Measurements from ENCODE around the gene WAS.
"Not testable (repeated sequence)": the region's sequence is repeated elsewhere in the genome, so short reads cannot be mapped to it uniquely, and the experiment has no call there.

WAS gene

GRCh38 chrX:48683411-48683982 lies at the start of gene WAS:
WAS (plus strand) TSS chrX:48683799; CDS start chrX:48683854, 55 bp downstream.
- DNase-seq = no peak

DNA sequence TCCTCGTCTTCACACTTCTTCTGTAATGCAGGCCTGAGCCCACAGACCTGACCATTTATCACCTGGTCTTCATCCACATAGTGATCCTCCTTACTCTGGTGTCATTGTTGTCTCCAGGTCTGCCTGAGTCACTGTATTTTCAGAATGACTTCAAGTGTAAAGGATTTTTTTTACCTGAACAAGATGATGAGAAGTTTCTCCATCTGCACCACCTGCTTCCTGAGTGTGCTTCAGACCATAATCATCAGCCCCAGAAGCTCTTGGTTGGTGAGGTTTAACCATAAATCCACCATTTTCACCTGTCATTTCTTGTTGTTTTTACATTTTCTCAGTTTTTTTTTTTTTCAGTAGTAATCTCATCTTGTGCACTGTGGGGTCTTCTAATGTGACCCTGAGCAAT lies 47.3 kb upstream of the WAS start:
- DNase-seq = no peak

DNA sequence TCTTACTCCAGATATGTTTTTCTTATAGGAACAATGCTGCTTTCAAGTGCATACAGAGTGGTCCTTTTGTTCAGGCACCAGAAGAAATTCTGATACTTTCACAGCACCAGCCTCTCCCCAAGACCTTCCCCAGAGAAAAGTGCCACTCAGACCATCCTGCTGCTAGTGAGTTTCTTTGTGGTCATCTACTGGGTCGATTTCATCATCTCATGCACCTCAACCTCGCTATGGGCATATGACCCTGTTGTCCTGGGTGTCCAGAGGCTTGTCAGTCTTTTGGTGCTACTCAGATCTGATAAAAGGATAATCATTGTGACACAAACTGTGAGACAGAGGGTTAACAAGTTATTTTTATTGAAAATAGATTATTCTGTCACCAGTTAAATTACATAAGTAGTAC lies 46.8 kb upstream of the WAS start:
- no peak for DNase-seq

DNA sequence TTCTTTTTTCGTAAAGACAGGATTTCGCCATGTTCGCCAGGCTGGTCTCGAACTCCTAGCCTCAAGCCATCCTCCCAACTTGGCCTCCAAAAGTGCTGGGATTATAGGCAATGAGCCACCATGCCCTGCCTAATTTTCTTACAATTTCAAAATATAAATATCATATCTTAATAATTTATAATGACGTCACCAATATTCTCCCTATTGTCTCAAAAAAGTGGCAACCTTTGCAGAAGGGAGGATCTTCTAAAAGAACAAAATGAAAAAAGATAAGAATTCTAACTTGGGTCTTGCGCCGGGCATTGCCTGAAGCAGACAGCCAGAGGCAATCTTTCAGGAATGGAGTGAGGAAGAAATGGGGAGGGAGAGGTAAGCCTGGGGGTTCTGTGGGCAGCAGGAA lies 37.9 kb upstream of the WAS start:
- DNase-seq = no peak

GRCh38 chrX:48648336-48648751 lies 35.3 kb upstream of the WAS start:
- DNase-seq = no peak

DNA sequence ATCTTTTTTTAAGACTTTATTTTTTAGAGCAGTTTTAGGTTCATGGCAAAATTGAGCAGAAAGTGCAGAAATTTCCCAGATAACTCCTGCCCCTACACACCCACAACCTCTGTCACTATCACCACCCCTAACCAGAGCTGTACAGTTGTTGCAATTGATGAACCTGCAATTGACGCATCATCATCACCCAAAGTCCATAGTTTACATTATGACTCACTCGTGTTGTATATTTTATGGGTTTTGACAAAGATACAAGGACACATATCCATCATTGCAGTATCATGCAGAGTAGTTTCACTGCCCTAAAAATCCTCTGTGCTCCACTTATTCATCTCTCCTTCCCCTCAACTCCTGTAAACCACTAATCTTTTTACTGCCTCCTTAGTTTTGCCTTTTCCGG lies 34.5 kb upstream of the WAS start:
- DNase-seq = no peak

- not testable (repeated sequence) for DNase-seq
Measured at GRCh38 chrX:48652055-48652579, 31.5 kb upstream of the WAS start.

GRCh38 chrX:48654746-48655145 lies 28.9 kb upstream of the WAS start:
- DNase-seq = not testable (repeated sequence)

- not testable (repeated sequence) for DNase-seq
Measured at GRCh38 chrX:48659686-48660085, 23.9 kb upstream of the WAS start.

DNA sequence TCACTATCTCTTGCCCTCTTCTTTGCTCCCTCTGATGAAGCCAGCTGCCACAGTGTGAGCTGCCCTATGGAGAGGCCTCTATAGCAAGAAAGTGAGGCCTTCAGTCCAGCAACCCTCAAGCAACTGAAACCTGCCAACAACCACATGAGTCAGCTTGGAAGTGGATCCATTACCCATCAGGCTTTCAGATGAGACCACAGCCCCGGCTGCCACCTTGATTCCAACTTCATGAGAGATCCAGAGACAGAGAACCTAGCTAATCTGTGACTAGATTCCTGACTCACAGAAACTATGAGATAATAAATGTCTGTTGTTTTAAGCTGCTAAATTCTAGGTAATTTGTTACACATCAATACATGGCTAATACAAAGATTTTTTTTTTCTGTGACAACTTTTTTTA lies 20.4 kb upstream of the WAS start:
- no peak for DNase-seq

GRCh38 chrX:48664156-48664555 lies 19.4 kb upstream of the WAS start:
- DNase-seq = no peak

DNA sequence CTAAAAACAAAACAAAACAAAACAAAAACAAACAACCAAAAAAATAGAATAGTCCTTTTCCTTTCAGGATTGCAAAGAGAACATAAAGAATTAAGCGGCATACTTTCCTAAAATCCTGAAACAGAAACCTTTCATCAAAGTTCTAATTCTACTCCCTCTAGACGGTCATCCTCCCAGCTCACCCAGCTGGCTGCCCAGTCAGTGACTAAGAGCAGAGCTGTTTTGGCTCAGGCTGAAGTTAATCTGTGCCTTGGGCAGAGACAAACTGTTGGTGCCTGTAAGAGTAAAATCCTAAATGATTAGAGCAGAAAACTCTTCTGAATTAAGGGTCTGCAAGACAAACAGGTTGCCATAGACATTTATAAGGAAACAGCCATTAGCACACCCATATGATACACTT lies 17.6 kb upstream of the WAS start:
- no peak for DNase-seq

- DNase-seq = no peak
Measured at GRCh38 chrX:48666649-48667048, 16.9 kb upstream of the WAS start.

DNA sequence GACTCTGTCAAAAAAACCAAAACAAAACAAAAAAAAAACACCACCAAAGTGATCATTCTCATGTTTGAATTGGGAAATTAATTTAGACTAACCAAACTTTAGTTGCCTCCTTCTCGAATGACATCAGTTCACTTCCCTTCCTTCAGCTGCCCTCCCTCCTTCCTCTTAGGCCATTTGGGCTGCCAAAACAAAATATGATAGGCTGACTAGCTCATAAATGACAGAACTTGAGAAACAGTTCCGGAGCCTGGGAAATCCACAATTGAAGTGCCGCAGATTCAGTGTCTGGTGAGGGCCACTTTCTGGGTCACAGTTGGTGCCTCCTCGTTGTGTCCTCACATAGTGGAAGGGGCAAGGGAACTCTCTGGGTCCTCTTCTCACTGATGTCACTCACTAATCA lies 16.1 kb upstream of the WAS start:
- no peak for DNase-seq

DNA sequence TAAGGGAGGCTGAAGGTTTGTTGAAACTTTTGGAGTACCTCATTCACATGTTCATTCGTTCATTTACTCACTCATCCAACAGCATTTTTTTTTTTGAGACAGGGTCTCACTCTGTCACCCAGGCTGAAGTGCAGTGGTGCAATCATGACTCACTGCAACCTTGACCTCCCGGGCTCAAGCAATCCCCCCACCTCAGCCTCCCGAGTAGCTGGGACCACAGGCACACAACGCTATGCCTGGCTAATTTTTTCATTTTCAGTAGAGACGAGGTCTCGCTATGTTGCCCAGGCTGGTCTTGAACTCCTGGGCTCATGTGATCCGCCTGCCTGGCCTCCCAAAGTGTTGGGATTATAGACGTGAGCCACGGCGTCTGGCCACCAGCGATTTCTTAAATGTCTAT lies 15.4 kb upstream of the WAS start:
- DNase-seq = not testable (repeated sequence)

DNA sequence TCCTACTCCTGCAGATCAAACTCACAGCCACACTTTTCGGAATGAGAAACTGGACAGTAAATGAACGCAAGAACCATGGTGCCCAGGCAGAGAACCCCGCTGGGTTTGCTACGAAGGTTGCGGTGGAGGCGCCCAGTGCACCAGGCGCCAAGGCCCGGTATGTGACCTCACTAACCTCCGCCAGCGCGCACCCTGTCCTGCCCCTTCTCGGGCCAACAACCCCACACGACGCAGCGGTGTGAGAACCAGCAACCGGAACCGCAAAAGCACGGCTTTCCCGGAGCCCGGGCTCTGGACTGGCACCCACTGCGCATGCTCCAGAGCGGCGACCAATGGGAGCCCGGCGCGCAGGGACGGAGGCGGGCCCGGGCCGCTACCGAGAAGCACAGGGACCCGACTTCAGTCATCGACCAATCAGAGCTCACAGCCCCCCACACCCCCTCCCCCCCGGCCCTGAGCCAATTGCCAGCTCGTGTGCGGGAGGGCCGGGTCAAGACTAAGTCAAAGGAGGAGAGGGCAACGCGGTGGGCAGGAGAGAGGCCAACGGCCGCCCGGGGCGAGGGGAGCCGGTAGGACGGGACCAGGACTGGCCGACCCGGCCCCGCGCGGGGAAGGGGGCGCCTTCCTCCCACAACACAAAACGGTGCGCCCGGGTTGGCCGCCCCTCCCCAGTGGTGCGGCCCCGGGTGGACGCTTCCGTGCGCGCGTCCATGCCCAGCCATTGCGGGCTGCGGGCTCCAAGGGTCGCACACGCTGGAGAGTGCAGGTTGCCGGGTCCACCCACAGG lies 7.3 kb upstream of the WAS start:
- peak; percentile 71 for DNase-seq

DNA sequence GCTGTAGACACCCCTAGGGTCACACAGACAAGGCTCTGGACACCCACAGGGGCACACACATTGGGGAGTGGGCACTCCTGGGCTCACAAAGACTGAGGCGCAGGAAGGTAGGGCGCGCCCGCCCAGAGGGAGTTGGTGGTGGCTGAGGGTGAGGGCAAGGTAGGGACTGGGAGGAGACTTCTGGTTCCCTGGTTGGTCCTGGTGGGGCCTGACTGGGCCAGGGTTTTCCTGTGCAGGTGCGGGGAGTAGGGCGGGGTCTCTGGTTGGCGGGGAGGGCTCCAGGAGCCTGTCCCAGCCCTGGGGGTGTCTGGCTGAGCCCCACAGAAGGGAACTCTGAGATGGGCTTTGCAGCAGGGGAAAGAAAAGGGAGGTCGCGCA lies 6.7 kb upstream of the WAS start:
- no peak for DNase-seq

DNA sequence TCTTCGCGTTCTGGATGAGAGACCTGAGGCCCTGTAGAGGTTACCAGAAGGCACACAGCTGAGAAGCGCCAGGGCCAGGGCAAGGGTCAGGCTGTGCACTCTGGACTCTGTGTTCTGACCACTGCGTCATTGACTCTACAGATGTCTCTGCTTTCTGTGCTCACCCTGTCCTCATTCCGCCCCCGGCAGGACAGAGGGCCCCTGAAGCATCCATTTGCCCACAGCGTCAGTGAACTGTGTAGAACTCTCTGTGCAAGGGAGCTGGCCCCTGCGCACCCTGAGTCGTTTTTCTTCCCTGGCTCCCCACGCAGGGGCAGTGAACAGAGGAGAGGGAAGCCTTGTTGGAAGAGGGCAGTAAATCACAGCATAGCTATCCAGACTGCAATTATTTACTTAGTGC lies 6.1 kb upstream of the WAS start:
- DNase-seq = no peak

DNA sequence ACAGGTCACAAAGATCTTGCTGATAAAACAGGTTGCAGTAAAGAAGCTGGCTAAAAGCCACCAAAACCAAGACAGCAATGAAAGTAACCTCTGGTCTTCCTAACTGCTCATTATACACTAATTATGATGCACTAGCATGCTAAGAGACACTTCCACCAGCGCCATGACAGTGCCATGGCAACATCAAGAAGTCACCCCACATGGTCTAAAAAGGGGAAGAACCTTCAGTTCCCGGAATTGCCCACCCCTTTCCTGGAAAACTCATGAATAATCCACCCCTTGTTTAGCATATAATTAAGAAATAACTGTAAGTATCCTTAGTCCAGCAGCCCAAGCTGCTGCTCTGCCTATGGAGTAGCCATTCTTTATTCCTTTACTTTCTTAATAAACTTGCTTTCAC lies 3.1 kb upstream of the WAS start:
- DNase-seq = not testable (repeated sequence)

GRCh38 chrX:48680925-48681324 lies 2.7 kb upstream of the WAS start:
- DNase-seq = not testable (repeated sequence)

- DNase-seq = no peak
Measured at GRCh38 chrX:48681539-48682183, 1.9 kb upstream of the WAS start.

DNA sequence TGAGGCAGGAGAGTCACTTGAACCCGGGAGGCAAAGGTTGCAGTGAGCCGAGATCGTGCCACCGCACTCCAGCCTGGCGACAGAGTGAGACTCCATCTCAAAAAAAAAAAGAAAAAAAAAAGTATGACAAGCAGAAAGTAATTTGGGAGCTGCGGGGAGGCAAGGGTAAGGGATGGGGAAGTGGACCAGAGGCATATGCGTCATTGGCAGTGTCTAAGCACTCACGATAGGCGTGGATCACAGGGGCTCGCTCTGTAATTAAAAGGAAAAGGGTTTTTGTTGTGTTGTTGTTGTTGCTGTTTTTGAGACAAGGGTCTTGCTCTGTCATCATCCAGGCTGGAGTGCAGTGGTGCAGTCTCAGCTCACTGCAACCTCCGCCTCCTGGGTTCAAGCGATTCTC lies 804 bp upstream of the WAS start:
- not testable (repeated sequence) for DNase-seq

DNA sequence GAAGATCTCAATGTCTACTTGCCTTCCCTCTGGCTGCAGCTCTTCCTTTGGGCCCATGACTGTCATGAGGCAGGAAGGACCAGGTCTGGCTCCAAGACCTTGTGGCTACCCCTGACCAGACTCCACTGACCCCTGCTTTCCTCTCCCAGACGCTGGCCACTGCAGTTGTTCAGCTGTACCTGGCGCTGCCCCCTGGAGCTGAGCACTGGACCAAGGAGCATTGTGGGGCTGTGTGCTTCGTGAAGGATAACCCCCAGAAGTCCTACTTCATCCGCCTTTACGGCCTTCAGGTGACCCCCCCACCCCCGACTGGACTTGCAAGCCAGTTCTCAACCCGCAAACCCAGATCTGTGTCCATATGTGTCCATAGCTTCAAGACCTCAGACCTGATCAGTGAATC lies 535 bp downstream of the WAS start:
- no peak for DNase-seq

DNA sequence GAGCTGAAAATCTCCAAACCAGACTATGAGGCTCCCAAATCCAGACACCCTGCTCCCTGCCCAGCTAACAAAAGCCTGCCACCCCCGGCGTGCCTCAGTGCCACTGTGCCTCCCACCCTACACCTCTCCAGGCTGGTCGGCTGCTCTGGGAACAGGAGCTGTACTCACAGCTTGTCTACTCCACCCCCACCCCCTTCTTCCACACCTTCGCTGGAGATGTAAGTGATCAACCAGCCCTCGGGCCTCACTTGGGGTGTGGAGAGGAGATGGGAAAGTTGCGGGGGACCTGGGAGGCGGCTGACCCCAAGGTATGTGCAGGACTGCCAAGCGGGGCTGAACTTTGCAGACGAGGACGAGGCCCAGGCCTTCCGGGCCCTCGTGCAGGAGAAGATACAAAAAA lies 1.8 kb downstream of the WAS start:
- no peak for DNase-seq

All from NCI-H1105 (cell line).